Loucy (cell line): ENCODE measurements around the gene NEU3.
"Not testable (repeated sequence)": the region's sequence is repeated elsewhere in the genome, so short reads cannot be mapped to it uniquely, and the experiment has no call there.

Experiments used
- H2AFZ ChIP-seq: fragments of 200-600 bp; sonication (generic); 2 replicates; pipeline ENCODE4 v1.6.0; 2016; ENCODE audit warnings: antibody characterized with exemption, mild to moderate bottlenecking, low read length, moderate library complexity
- H3F3A ChIP-seq: fragments of 200-600 bp; 2 replicates; pipeline ENCODE4 v1.6.0; 2016; ENCODE audit warnings: antibody characterized with exemption, low read depth, mild to moderate bottlenecking
- H3K27me3 ChIP-seq: fragments of 200-600 bp; sonication (generic); 2 replicates; pipeline ENCODE4 v1.6.1; 2014; ENCODE audit warnings: low read length, mild to moderate bottlenecking; ENCODE audit not compliant: insufficient read depth, poor library complexity, severe bottlenecking
- H3K36me3 ChIP-seq: fragments of 200-600 bp; sonication (generic); 2 replicates; pipeline ENCODE4 v1.6.1; 2016; ENCODE audit warnings: low read length; ENCODE audit not compliant: insufficient read depth
- H3K4me1 ChIP-seq: fragments of 200-600 bp; sonication (generic); 2 replicates; pipeline ENCODE4 v1.5.1; 2014; ENCODE audit warnings: low read length, mild to moderate bottlenecking; ENCODE audit not compliant: insufficient read depth, poor library complexity, severe bottlenecking
- H3K4me2 ChIP-seq: fragments of 200-600 bp; sonication (generic); 2 replicates; pipeline ENCODE4 v1.6.0; 2014; ENCODE audit warnings: antibody characterized with exemption, low read length, low read depth, mild to moderate bottlenecking; ENCODE audit not compliant: poor library complexity, severe bottlenecking
- H3K4me3 ChIP-seq: fragments of 200-600 bp; sonication (generic); 2 replicates; pipeline ENCODE4 v1.5.1; 2014; ENCODE audit warnings: low read length, mild to moderate bottlenecking, mixed read lengths; ENCODE audit not compliant: poor library complexity, severe bottlenecking
- H3K79me2 ChIP-seq: fragments of 200-600 bp; sonication (generic); 2 replicates; pipeline ENCODE4 v1.6.1; 2014; ENCODE audit warnings: low read length; ENCODE audit not compliant: insufficient read depth
- H3K9ac ChIP-seq: fragments of 200-600 bp; sonication (generic); 2 replicates; pipeline ENCODE4 v1.6.0; 2014; ENCODE audit warnings: mild to moderate bottlenecking, low read depth, low read length, moderate library complexity; ENCODE audit not compliant: poor library complexity, severe bottlenecking
- H3K9me2 ChIP-seq: fragments of 200-600 bp; sonication (generic); replicated peaks from 2 replicates; pipeline ENCODE4 v1.6.1; 2016; ENCODE audit warnings: low read depth, low read length, mixed read lengths
- H3K9me3 ChIP-seq: fragments of 200-600 bp; sonication (generic); 2 replicates; pipeline ENCODE4 v1.6.1; 2014; ENCODE audit warnings: mild to moderate bottlenecking, antibody characterized with exemption, low read length, low read depth; ENCODE audit not compliant: insufficient read depth
- H4K20me1 ChIP-seq: fragments of 200-600 bp; sonication (generic); 2 replicates; pipeline ENCODE4 v1.6.0; 2014; ENCODE audit warnings: antibody characterized with exemption, low read length, mild to moderate bottlenecking; ENCODE audit not compliant: insufficient read depth, poor library complexity, severe bottlenecking
- CTCF ChIP-seq: fragments of 200-600 bp; sonication (generic); conservative IDR thresholded peaks from 2 replicates; pipeline ENCODE4 v1.5.1; 2014; ENCODE audit warnings: mild to moderate bottlenecking, antibody characterized with exemption, low read length
- EZH2phosphoT487 ChIP-seq: fragments of 200-600 bp; IDR thresholded peaks from 2 replicates; pipeline ENCODE4 v1.6.1; 2018; ENCODE audit warnings: antibody characterized with exemption, mild to moderate bottlenecking, moderate library complexity, borderline replicate concordance

The NEU3 gene

GRCh38 chr11:75013051-75013450 is 24.3 kb downstream of the NEU3 start:
- H3K9me2 ChIP-seq = no peaks in the 10 kb centered on the region
- H3K36me3 ChIP-seq = peaks cover 19% of the 10 kb centered on the region; the same call in 1 of the 2 replicates

GRCh38 chr11:75014129-75014528 is 25.4 kb downstream of the NEU3 start:
- H3F3A ChIP-seq = no peaks in the 10 kb centered on the region
- no peaks in the 10 kb centered on the region for H3K4me1 ChIP-seq
- no peak overlapping the region for H3K4me2 ChIP-seq
- H3K27me3 ChIP-seq = no peaks in the 10 kb centered on the region
- TF ChIP-seq EZH2phosphoT487 (no peak), CTCF (no peak)
- H2AFZ ChIP-seq = no peak overlapping the region
- no peaks in the 10 kb centered on the region for H4K20me1 ChIP-seq
- no peaks in the 10 kb centered on the region for H3K9me3 ChIP-seq
- H3K36me3 ChIP-seq = peaks cover 17% of the 10 kb centered on the region; the same call in 1 of the 2 replicates
- no peak overlapping the region for H3K9ac ChIP-seq
- H3K4me3 ChIP-seq = no peak overlapping the region
- no peaks in the 10 kb centered on the region for H3K79me2 ChIP-seq
- no peaks in the 10 kb centered on the region for H3K9me2 ChIP-seq

More at GRCh38 chr11:75013051-75013450, 24.3 kb downstream of the NEU3 start:
- Histone ChIP-seq H3K79me2 (no peaks in the 10 kb centered on the region), H3K4me2 (no peak overlapping the region), H2AFZ (no peak overlapping the region), H3K9ac (no peak overlapping the region), H3F3A (no peaks in the 10 kb centered on the region), H3K9me3 (no peaks in the 10 kb centered on the region), H4K20me1 (no peaks in the 10 kb centered on the region), H3K4me1 (no peaks in the 10 kb centered on the region), H3K4me3 (no peak overlapping the region), H3K27me3 (no peaks in the 10 kb centered on the region)
- no peak for TF ChIP-seq EZH2phosphoT487
- TF ChIP-seq CTCF = no peak

- H3K9ac ChIP-seq, H4K20me1 ChIP-seq, H3K4me3 ChIP-seq, H3K4me2 ChIP-seq, H2AFZ ChIP-seq, H3K9me3 ChIP-seq, H3K9me2 ChIP-seq, H3K27me3 ChIP-seq, H3K4me1 ChIP-seq, H3K36me3 ChIP-seq, H3F3A ChIP-seq, H3K79me2 ChIP-seq: not testable (repeated sequence)
These were observed 30.5 kb downstream of the NEU3 start for GRCh38 chr11:75019200-75019599.

- H3K9me3 ChIP-seq, H3K4me3 ChIP-seq, H3K9me2 ChIP-seq, H2AFZ ChIP-seq, H3K4me2 ChIP-seq, H3K9ac ChIP-seq, H3K79me2 ChIP-seq, H3K36me3 ChIP-seq, H3K4me1 ChIP-seq, H4K20me1 ChIP-seq, H3F3A ChIP-seq, H3K27me3 ChIP-seq: not testable (repeated sequence)
These were observed 31.6 kb downstream of the NEU3 start for GRCh38 chr11:75020328-75020727.
